GM23338 (cell line): ENCODE measurements around the gene PTPRN2. TPM values are rescaled to one million over a fixed set of nuclear protein-coding genes. Genes with fewer than 3 reads are reported as not detected.
"Not testable (repeated sequence)": the region's sequence is repeated elsewhere in the genome, so short reads cannot be mapped to it uniquely, and the experiment has no call there.

ENCODE experiments used
- ATAC-seq: fragments of 200-7000 bp; cut with Tn5 transposase; 3 replicates; pipeline ENCODE4 v1.9.1; 2020
- DNase-seq: peaks from one replicate; pipeline ENCODE4 v3.0.0-alpha.2; 2015; ENCODE audit warnings: low spot score
- H2AFZ ChIP-seq: fragments of 200-600 bp; sonication (generic); 2 replicates; pipeline ENCODE4 v1.8.0; 2016; ENCODE audit warnings: antibody characterized with exemption, mild to moderate bottlenecking, moderate library complexity
- H3F3A ChIP-seq: fragments of 200-600 bp; sonication (generic); replicated peaks from 2 replicates; pipeline ENCODE4 v1.8.0; 2017; ENCODE audit warnings: antibody characterized with exemption, mixed run types, low read depth
- H3K27ac ChIP-seq: fragments of 200-600 bp; sonication (generic); 2 replicates; pipeline ENCODE4 v1.6.1; 2016; ENCODE audit warnings: low read depth
- H3K27me3 ChIP-seq: fragments of 200-600 bp; sonication (generic); 2 replicates; pipeline ENCODE4 v1.8.0; 2016; ENCODE audit warnings: mild to moderate bottlenecking, mixed run types, moderate library complexity; ENCODE audit not compliant: insufficient read depth
- H3K36me3 ChIP-seq: fragments of 200-600 bp; sonication (generic); 2 replicates; pipeline ENCODE4 v1.8.0; 2016; ENCODE audit warnings: mild to moderate bottlenecking; ENCODE audit not compliant: insufficient read depth
- H3K4me1 ChIP-seq: fragments of 200-600 bp; sonication (generic); 2 replicates; pipeline ENCODE4 v1.8.0; 2016; ENCODE audit warnings: mild to moderate bottlenecking, moderate library complexity; ENCODE audit not compliant: insufficient read depth
- H3K4me2 ChIP-seq: fragments of 200-600 bp; sonication (generic); 2 replicates; pipeline ENCODE4 v1.7.1; 2017; ENCODE audit warnings: mixed run types
- H3K4me3 ChIP-seq: fragments of 200-600 bp; sonication (generic); 2 replicates; pipeline ENCODE4 v1.6.1; 2016; ENCODE audit warnings: mixed run types
- H3K79me2 ChIP-seq: fragments of 200-600 bp; sonication (generic); replicated peaks from 2 replicates; pipeline ENCODE4 v1.8.0; 2017; ENCODE audit warnings: mild to moderate bottlenecking; ENCODE audit not compliant: insufficient read depth
- H3K9me2 ChIP-seq: fragments of 200-600 bp; sonication (generic); 2 replicates; pipeline ENCODE4 v1.8.0; 2017; ENCODE audit not compliant: insufficient read depth
- H4K20me1 ChIP-seq: fragments of 200-600 bp; sonication (generic); replicated peaks from 2 replicates; pipeline ENCODE4 v1.8.0; 2017; ENCODE audit warnings: mild to moderate bottlenecking; ENCODE audit not compliant: insufficient read depth
- H3K27ac Mint-ChIP-seq: 2 replicates; pipeline ENCODE4 v1.8.0; 2020; ENCODE audit warnings: inconsistent platforms, mild to moderate bottlenecking, moderate library complexity, mixed read lengths
- H3K27me3 Mint-ChIP-seq: 3 replicates; pipeline ENCODE4 v1.8.0; 2022; ENCODE audit warnings: low read depth, mild to moderate bottlenecking, moderate library complexity, mixed read lengths, inconsistent platforms; ENCODE audit not compliant: insufficient read depth, poor library complexity
- H3K36me3 Mint-ChIP-seq: 3 replicates; pipeline ENCODE4 v1.8.0; 2021; ENCODE audit warnings: low read depth, mild to moderate bottlenecking, inconsistent platforms, moderate library complexity, mixed read lengths
- H3K4me1 Mint-ChIP-seq: 3 replicates; pipeline ENCODE4 v1.8.0; 2020; ENCODE audit warnings: mild to moderate bottlenecking, inconsistent platforms, mixed read lengths
- H3K4me3 Mint-ChIP-seq: 3 replicates; pipeline ENCODE4 v1.8.0; 2021; ENCODE audit warnings: moderate library complexity, mild to moderate bottlenecking, inconsistent platforms, mixed read lengths
- H3K9me3 Mint-ChIP-seq: 3 replicates; pipeline ENCODE4 v1.8.0; 2020; ENCODE audit warnings: moderate library complexity, mild to moderate bottlenecking, inconsistent platforms, mixed read lengths
- CREB1 ChIP-seq: fragments of 250-450 bp; sonication (Bioruptor Pico); IDR thresholded peaks from 2 replicates; pipeline ENCODE4 v1.5.0; 2020; ENCODE audit warnings: low read depth, mild to moderate bottlenecking, moderate library complexity
- JUNB ChIP-seq: IDR thresholded peaks from one replicate; pipeline ENCODE4 v1.6.1; 2016; ENCODE audit warnings: antibody characterized with exemption; ENCODE audit not compliant: unreplicated experiment
- NANOG ChIP-seq: IDR thresholded peaks from 2 replicates; pipeline ENCODE4 v1.6.1; 2016; ENCODE audit warnings: antibody characterized with exemption, borderline replicate concordance
- POLR2AphosphoS5 ChIP-seq: IDR thresholded peaks from 2 replicates; pipeline ENCODE4 v1.6.1; 2016; ENCODE audit warnings: antibody characterized with exemption, low read depth
- STAT1 ChIP-seq: IDR thresholded peaks from one replicate; pipeline ENCODE4 v1.6.1; 2016; ENCODE audit warnings: antibody characterized with exemption; ENCODE audit not compliant: unreplicated experiment
- ZNF114 ChIP-seq: fragments of 250-450 bp; sonication (Bioruptor Pico); IDR thresholded peaks from 2 replicates; pipeline ENCODE4 v1.5.0; 2020; ENCODE audit warnings: mild to moderate bottlenecking, moderate library complexity
- ZNF331 ChIP-seq: fragments of 250-450 bp; sonication (Bioruptor Pico); IDR thresholded peaks from 2 replicates; pipeline ENCODE4 v1.5.0; 2020; ENCODE audit warnings: low read depth, mild to moderate bottlenecking, moderate library complexity
- polyA plus RNA-seq: library from polyadenylated mRNA; unstranded; fragments of >200 nt; fragmentation: Nextera tagmentation; extraction: Ambion mirVana; gene quantifications from 2 replicates; pipeline ENCODE4 v1.2.1, GENCODE V29; 2016
- total RNA-seq: library from RNA; depleted of rRNA; stranded (reverse); fragments of >200 nt; shearing (Covaris generic); gene quantifications from 2 replicates; pipeline ENCODE4 v1.2.3, GENCODE V29; 2014
- TF ChIP-seq, protein P1 (sequence below): IDR thresholded peaks from one replicate; pipeline ENCODE4 v1.6.1; 2018; ENCODE audit warnings: antibody characterized with exemption; ENCODE audit not compliant: unreplicated experiment
- TF ChIP-seq, protein P2 (sequence below), 2 experiments: fragments of 200-600 bp in 1 of 2; sonication (generic) in 1 of 2; conservative IDR thresholded peaks; 2 replicates each; pipeline versions ENCODE4 v1.5.1 to v1.6.1; 2016 to 2017; ENCODE audit warnings: antibody characterized with exemption in 2 of 2, low read depth in 2 of 2, mild to moderate bottlenecking in 2 of 2, moderate library complexity in 1 of 2

PTPRN2 gene
- total and polyA plus RNA-seq, 2 experiments from 2014 or later = 0.87 to 4.0 TPM

GRCh38 chr7:158631574-158632195 is 44.1 kb upstream of the PTPRN2 start:
- no peak overlapping the region; the same call in 1 of the 2 replicates for H3K27ac Mint-ChIP-seq
- Histone ChIP-seq H3K79me2 (0 out of 2 replicates have a peak, but pooled peaks cover 4% of the 10 kb centered on the region), H3K4me1 (no peaks in the 10 kb centered on the region), H3K27ac (no peak overlapping the region; the same call in 1 of the 2 replicates), H2AFZ (no peak overlapping the region), H3K27me3 (no peaks in the 10 kb centered on the region), H3K36me3 (peaks cover 21% of the 10 kb centered on the region; the same call in 1 of the 2 replicates), H3F3A (no peaks in the 10 kb centered on the region), H3K4me2 (no peak overlapping the region), H4K20me1 (no peaks in the 10 kb centered on the region; the same call in 1 of the 2 replicates), H3K4me3 (no peak overlapping the region), H3K9me2 (no peaks in the 10 kb centered on the region)
- H3K9me3 Mint-ChIP-seq = no peaks in the 10 kb centered on the region; the same call in 2 of the 3 replicates
- TF ChIP-seq POLR2AphosphoS5 = no peak
- no peak for TF ChIP-seq JUNB
- no peak for TF ChIP-seq ZNF331
- TF ChIP-seq STAT1 = no peak
- H3K4me1 Mint-ChIP-seq = no peaks in the 10 kb centered on the region
- no peak for ATAC-seq
- H3K36me3 Mint-ChIP-seq = peaks cover 47% of the 10 kb centered on the region
- no peak overlapping the region for H3K4me3 Mint-ChIP-seq
- peaks cover 2% of the 10 kb centered on the region for H3K27me3 Mint-ChIP-seq
- DNase-seq = no peak

GRCh38 chr7:158626289-158626688 is 38.7 kb upstream of the PTPRN2 start:
- H3K4me1 Mint-ChIP-seq, H3K4me1 ChIP-seq, H3K4me3 ChIP-seq, H3K4me3 Mint-ChIP-seq, H3K27me3 ChIP-seq, H3K4me2 ChIP-seq, H2AFZ ChIP-seq, ATAC-seq, H3K79me2 ChIP-seq, H3K27ac ChIP-seq, H3K9me2 ChIP-seq, H4K20me1 ChIP-seq, H3K27me3 Mint-ChIP-seq, H3K9me3 Mint-ChIP-seq, DNase-seq, H3F3A ChIP-seq: not testable (repeated sequence)
- 0 out of 2 replicates have a peak overlapping the region, but pooled peaks have one; percentile 76 for H3K27ac Mint-ChIP-seq
- H3K36me3 ChIP-seq = peaks cover 12% of the 10 kb centered on the region; the same call in 1 of the 2 replicates
- H3K36me3 Mint-ChIP-seq = peaks cover 55% of the 10 kb centered on the region

DNA sequence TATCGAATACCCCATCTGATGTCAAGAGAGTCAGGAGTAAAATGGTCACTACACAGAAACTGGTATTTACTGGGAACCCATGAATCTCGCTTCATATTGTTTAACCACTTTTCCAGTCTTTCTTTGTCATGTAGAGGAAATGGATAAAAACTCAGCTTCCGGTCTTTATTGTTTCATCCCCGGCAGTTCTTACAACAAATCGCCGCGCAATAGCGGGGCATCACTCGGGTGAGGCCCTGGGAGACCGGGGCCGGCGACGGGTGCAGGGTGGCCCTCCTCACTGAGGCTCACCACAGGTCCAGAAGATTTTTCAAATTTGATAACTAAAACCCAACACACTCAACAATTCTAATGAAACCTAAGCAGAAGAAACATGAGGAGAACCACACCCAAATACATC is 35.6 kb upstream of the PTPRN2 start:
- H3K4me1 ChIP-seq = peaks cover 6% of the 10 kb centered on the region; the same call in 1 of the 2 replicates
- H2AFZ ChIP-seq = no peak overlapping the region
- H3K4me3 Mint-ChIP-seq = no peak overlapping the region
- peaks cover 15% of the 10 kb centered on the region for H3K4me1 Mint-ChIP-seq
- no peaks in the 10 kb centered on the region for H3K27me3 Mint-ChIP-seq
- H3K4me3 ChIP-seq = no peak overlapping the region
- peaks cover 5% of the 10 kb centered on the region; the same call in 1 of the 2 replicates for H3K9me2 ChIP-seq
- peaks cover 5% of the 10 kb centered on the region; the same call in 1 of the 2 replicates for H3K36me3 ChIP-seq
- DNase-seq (no peak), ATAC-seq (no peak)
- H3K79me2 ChIP-seq = 0 out of 2 replicates have a peak, but pooled peaks cover 3% of the 10 kb centered on the region
- no peaks in the 10 kb centered on the region for H3F3A ChIP-seq
- no peak overlapping the region for H3K4me2 ChIP-seq
- H3K27ac Mint-ChIP-seq = no peak overlapping the region
- peaks cover 39% of the 10 kb centered on the region for H3K36me3 Mint-ChIP-seq
- no peaks in the 10 kb centered on the region for H3K27me3 ChIP-seq
- H4K20me1 ChIP-seq = no peaks in the 10 kb centered on the region; the same call in 1 of the 2 replicates
- H3K27ac ChIP-seq = peak overlapping the region; percentile 21; the same call in 1 of the 2 replicates
- H3K9me3 Mint-ChIP-seq = no peaks in the 10 kb centered on the region
- TF ChIP-seq STAT1 (no peak), CREB1 (no peak), NANOG (no peak), ZNF331 (no peak), ZNF114 (CRISPR knock-in tag) (no peak), JUNB (no peak), POLR2AphosphoS5 (no peak)
- TF ChIP-seq, protein P1, sequence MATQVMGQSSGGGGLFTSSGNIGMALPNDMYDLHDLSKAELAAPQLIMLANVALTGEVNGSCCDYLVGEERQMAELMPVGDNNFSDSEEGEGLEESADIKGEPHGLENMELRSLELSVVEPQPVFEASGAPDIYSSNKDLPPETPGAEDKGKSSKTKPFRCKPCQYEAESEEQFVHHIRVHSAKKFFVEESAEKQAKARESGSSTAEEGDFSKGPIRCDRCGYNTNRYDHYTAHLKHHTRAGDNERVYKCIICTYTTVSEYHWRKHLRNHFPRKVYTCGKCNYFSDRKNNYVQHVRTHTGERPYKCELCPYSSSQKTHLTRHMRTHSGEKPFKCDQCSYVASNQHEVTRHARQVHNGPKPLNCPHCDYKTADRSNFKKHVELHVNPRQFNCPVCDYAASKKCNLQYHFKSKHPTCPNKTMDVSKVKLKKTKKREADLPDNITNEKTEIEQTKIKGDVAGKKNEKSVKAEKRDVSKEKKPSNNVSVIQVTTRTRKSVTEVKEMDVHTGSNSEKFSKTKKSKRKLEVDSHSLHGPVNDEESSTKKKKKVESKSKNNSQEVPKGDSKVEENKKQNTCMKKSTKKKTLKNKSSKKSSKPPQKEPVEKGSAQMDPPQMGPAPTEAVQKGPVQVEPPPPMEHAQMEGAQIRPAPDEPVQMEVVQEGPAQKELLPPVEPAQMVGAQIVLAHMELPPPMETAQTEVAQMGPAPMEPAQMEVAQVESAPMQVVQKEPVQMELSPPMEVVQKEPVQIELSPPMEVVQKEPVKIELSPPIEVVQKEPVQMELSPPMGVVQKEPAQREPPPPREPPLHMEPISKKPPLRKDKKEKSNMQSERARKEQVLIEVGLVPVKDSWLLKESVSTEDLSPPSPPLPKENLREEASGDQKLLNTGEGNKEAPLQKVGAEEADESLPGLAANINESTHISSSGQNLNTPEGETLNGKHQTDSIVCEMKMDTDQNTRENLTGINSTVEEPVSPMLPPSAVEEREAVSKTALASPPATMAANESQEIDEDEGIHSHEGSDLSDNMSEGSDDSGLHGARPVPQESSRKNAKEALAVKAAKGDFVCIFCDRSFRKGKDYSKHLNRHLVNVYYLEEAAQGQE = no peak
- TF ChIP-seq, protein P2, sequence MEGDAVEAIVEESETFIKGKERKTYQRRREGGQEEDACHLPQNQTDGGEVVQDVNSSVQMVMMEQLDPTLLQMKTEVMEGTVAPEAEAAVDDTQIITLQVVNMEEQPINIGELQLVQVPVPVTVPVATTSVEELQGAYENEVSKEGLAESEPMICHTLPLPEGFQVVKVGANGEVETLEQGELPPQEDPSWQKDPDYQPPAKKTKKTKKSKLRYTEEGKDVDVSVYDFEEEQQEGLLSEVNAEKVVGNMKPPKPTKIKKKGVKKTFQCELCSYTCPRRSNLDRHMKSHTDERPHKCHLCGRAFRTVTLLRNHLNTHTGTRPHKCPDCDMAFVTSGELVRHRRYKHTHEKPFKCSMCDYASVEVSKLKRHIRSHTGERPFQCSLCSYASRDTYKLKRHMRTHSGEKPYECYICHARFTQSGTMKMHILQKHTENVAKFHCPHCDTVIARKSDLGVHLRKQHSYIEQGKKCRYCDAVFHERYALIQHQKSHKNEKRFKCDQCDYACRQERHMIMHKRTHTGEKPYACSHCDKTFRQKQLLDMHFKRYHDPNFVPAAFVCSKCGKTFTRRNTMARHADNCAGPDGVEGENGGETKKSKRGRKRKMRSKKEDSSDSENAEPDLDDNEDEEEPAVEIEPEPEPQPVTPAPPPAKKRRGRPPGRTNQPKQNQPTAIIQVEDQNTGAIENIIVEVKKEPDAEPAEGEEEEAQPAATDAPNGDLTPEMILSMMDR (conservative IDR thresholded peaks at IDR 0.05; ENCODE audit: low read depth in 2 of 2) = no peak
